Esophagus squamous epithelium (tissue), 4 donors: Measurements from ENCODE around the gene OLFML3.

Experiments
- POLR2A ChIP-seq, 4 donors: fragments of 450-650 bp; IDR thresholded peaks; one replicate each; pipeline ENCODE4 v1.6.1; 2017; ENCODE audit warnings: antibody characterized with exemption in 4 of 4, mild to moderate bottlenecking in 4 of 4, moderate library complexity in 3 of 4
- TF ChIP-seq, protein P1 (sequence below), 6 experiments: fragments of 450-650 bp in 4 of 6; fragments of 200-600 bp in 2 of 6; sonication (generic) in 2 of 6; IDR thresholded peaks; one replicate each; pipeline ENCODE4 v1.5.1; 2016 to 2019; ENCODE audit warnings: antibody characterized with exemption in 6 of 6, mild to moderate bottlenecking in 4 of 6, moderate library complexity in 4 of 6

DNA sequence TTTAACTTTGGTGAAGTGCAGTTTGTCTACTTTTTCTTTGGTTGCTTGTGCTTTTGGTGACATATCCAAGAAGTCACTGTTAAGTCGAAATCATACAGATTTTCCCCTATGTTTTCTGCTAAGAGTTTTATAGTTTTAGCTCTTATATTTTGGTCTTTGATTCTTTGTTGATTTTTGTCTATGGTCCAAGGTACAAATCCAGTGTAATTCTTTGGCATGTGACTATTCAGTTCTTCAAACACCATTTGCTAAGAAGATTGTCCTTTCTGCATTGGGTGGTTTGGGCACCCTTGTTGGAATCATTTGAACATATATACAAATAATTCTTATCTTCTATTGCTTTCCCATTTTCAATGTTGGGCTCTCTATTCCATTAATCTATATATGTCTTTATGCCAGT lies 33.9 kb upstream of the OLFML3 start:
- TF ChIP-seq, protein P1, sequence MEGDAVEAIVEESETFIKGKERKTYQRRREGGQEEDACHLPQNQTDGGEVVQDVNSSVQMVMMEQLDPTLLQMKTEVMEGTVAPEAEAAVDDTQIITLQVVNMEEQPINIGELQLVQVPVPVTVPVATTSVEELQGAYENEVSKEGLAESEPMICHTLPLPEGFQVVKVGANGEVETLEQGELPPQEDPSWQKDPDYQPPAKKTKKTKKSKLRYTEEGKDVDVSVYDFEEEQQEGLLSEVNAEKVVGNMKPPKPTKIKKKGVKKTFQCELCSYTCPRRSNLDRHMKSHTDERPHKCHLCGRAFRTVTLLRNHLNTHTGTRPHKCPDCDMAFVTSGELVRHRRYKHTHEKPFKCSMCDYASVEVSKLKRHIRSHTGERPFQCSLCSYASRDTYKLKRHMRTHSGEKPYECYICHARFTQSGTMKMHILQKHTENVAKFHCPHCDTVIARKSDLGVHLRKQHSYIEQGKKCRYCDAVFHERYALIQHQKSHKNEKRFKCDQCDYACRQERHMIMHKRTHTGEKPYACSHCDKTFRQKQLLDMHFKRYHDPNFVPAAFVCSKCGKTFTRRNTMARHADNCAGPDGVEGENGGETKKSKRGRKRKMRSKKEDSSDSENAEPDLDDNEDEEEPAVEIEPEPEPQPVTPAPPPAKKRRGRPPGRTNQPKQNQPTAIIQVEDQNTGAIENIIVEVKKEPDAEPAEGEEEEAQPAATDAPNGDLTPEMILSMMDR (IDR thresholded peaks at IDR 0.05), result no peak
- TF ChIP-seq POLR2A (IDR thresholded peaks at IDR 0.05), result no peak
